OCI-LY1 (cell line): ENCODE data around the gene RNFT1.
A peak's percentile ranks its signal among the peaks of the same experiment; 100 is the strongest.

Experiments
- H2AFZ ChIP-seq: fragments of 200-600 bp; sonication (generic), shearing (Covaris generic); 2 replicates; pipeline ENCODE4 v1.6.0; 2014; ENCODE audit warnings: antibody characterized with exemption, mild to moderate bottlenecking, low read length
- H3F3A ChIP-seq: fragments of 200-600 bp; sonication (generic), shearing (Covaris generic); 2 replicates; pipeline ENCODE4 v1.6.0; 2014; ENCODE audit warnings: mild to moderate bottlenecking, antibody characterized with exemption, low read length, moderate library complexity; ENCODE audit not compliant: insufficient read depth
- H3K27ac ChIP-seq: fragments of 200-600 bp; sonication (generic); 2 replicates; pipeline ENCODE4 v1.5.1; 2014; ENCODE audit warnings: low read length, mixed run types, mild to moderate bottlenecking, low read depth; ENCODE audit not compliant: poor library complexity, severe bottlenecking
- H3K27me3 ChIP-seq: fragments of 200-600 bp; sonication (generic); 2 replicates; pipeline ENCODE4 v1.6.0; 2014; ENCODE audit warnings: antibody characterized with exemption, mild to moderate bottlenecking, low read length, moderate library complexity; ENCODE audit not compliant: insufficient read depth
- H3K36me3 ChIP-seq: fragments of 200-600 bp; sonication (generic); 2 replicates; pipeline ENCODE4 v1.6.1; 2014; ENCODE audit warnings: mild to moderate bottlenecking, antibody characterized with exemption, low read length, moderate library complexity, mixed read lengths; ENCODE audit not compliant: insufficient read depth
- H3K4me1 ChIP-seq: fragments of 200-600 bp; sonication (generic); 2 replicates; pipeline ENCODE4 v1.5.1; 2014; ENCODE audit warnings: mild to moderate bottlenecking, low read length, moderate library complexity; ENCODE audit not compliant: insufficient read depth, severe bottlenecking
- H3K4me2 ChIP-seq: fragments of 200-600 bp; sonication (generic), shearing (Covaris generic); 2 replicates; pipeline ENCODE4 v1.6.1; 2014; ENCODE audit warnings: low read length
- H3K4me3 ChIP-seq: fragments of 200-600 bp; sonication (generic); 2 replicates; pipeline ENCODE4 v1.5.1; 2014; ENCODE audit warnings: low read length, low read depth, mild to moderate bottlenecking, mixed read lengths; ENCODE audit not compliant: poor library complexity, severe bottlenecking
- H3K79me2 ChIP-seq: fragments of 200-600 bp; shearing (Covaris generic); 2 replicates; pipeline ENCODE4 v1.6.1; 2016; ENCODE audit warnings: mixed run types, low read length, mixed read lengths; ENCODE audit not compliant: insufficient read depth
- H3K9ac ChIP-seq: fragments of 200-600 bp; sonication (generic), shearing (Covaris generic); 2 replicates; pipeline ENCODE4 v1.6.1; 2014; ENCODE audit warnings: mild to moderate bottlenecking, low read length, mixed read lengths
- H3K9me2 ChIP-seq: fragments of 200-600 bp; sonication (generic), shearing (Covaris generic); 2 replicates; pipeline ENCODE4 v1.6.1; 2014; ENCODE audit warnings: low read depth, mild to moderate bottlenecking, low read length, mixed read lengths
- H3K9me3 ChIP-seq: fragments of 200-600 bp; shearing (Covaris generic); 2 replicates; pipeline ENCODE4 v1.6.1; 2014; ENCODE audit warnings: low read length, mixed read lengths
- H4K20me1 ChIP-seq: fragments of 200-600 bp; sonication (generic), shearing (Covaris generic); 2 replicates; pipeline ENCODE4 v1.6.0; 2016; ENCODE audit warnings: mild to moderate bottlenecking, low read length; ENCODE audit not compliant: insufficient read depth
- CTCF ChIP-seq: fragments of 200-600 bp; sonication (generic), shearing (Covaris generic); IDR thresholded peaks from 2 replicates; pipeline ENCODE4 v1.5.1; 2017; ENCODE audit warnings: mild to moderate bottlenecking, antibody characterized with exemption, low read length, moderate library complexity, mixed read lengths
- EZH2 ChIP-seq: fragments of 200-600 bp; sonication (generic), shearing (Covaris generic); IDR thresholded peaks from 2 replicates; pipeline ENCODE4 v1.8.0; 2017; ENCODE audit warnings: borderline replicate concordance, mixed run types, mild to moderate bottlenecking, antibody characterized with exemption, low read length, moderate library complexity, mixed read lengths

RNFT1 gene

GRCh38 chr17:59916446-59916845 lies 48.1 kb downstream of the RNFT1 start:
- peaks cover 79% of the 10 kb centered on the region for H3K36me3 ChIP-seq
- H3K79me2 ChIP-seq = no peaks in the 10 kb centered on the region
- H3K27ac ChIP-seq = no peak overlapping the region
- no peak overlapping the region for H3K4me3 ChIP-seq
- H3K9ac ChIP-seq = no peak overlapping the region
- H3F3A ChIP-seq = no peaks in the 10 kb centered on the region; the same call in 1 of the 2 replicates
- no peak overlapping the region for H2AFZ ChIP-seq
- H3K9me3 ChIP-seq = no peaks in the 10 kb centered on the region
- H3K9me2 ChIP-seq = no peaks in the 10 kb centered on the region
- H3K4me1 ChIP-seq = no peaks in the 10 kb centered on the region
- no peak for TF ChIP-seq EZH2
- no peak for TF ChIP-seq CTCF
- no peak overlapping the region for H3K4me2 ChIP-seq
- no peaks in the 10 kb centered on the region for H4K20me1 ChIP-seq
- H3K27me3 ChIP-seq = no peaks in the 10 kb centered on the region

GRCh38 chr17:59914274-59914854 lies 50.2 kb downstream of the RNFT1 start:
- TF ChIP-seq EZH2 (no peak), CTCF (peak; percentile 55)
- no peak overlapping the region for H3K9ac ChIP-seq
- no peak overlapping the region for H3K27ac ChIP-seq
- H3K4me3 ChIP-seq = no peak overlapping the region
- H3K36me3 ChIP-seq = peaks cover 69% of the 10 kb centered on the region
- H3K79me2 ChIP-seq = no peaks in the 10 kb centered on the region
- no peaks in the 10 kb centered on the region; the same call in 1 of the 2 replicates for H3F3A ChIP-seq
- no peaks in the 10 kb centered on the region for H3K27me3 ChIP-seq
- H3K9me2 ChIP-seq = no peaks in the 10 kb centered on the region
- H3K4me2 ChIP-seq = no peak overlapping the region
- H3K9me3 ChIP-seq = no peaks in the 10 kb centered on the region
- H2AFZ ChIP-seq = no peak overlapping the region
- no peaks in the 10 kb centered on the region for H4K20me1 ChIP-seq
- H3K4me1 ChIP-seq = no peaks in the 10 kb centered on the region

GRCh38 chr17:59907467-59907866 lies 57.1 kb downstream of the RNFT1 start:
- Histone ChIP-seq H3K4me1 (no peaks in the 10 kb centered on the region), H3K27ac (no peak overlapping the region), H3K27me3 (no peaks in the 10 kb centered on the region), H3K79me2 (peaks cover 51% of the 10 kb centered on the region), H2AFZ (no peak overlapping the region), H3K4me3 (no peak overlapping the region), H4K20me1 (no peaks in the 10 kb centered on the region; the same call in 1 of the 2 replicates), H3K4me2 (no peak overlapping the region), H3K9ac (no peak overlapping the region), H3F3A (no peaks in the 10 kb centered on the region; the same call in 1 of the 2 replicates), H3K9me2 (no peaks in the 10 kb centered on the region), H3K9me3 (peaks cover 3% of the 10 kb centered on the region; the same call in 1 of the 2 replicates), H3K36me3 (peaks cover 46% of the 10 kb centered on the region)
- no peak for TF ChIP-seq CTCF
